OCI-LY1 (cell line): ENCODE results near the gene CAV3.

Experiments
- CTCF ChIP-seq: fragments of 200-600 bp; sonication (generic), shearing (Covaris generic); IDR thresholded peaks from 2 replicates; pipeline ENCODE4 v1.5.1; 2017; ENCODE audit warnings: mild to moderate bottlenecking, antibody characterized with exemption, low read length, moderate library complexity, mixed read lengths
- EZH2 ChIP-seq: fragments of 200-600 bp; sonication (generic), shearing (Covaris generic); IDR thresholded peaks from 2 replicates; pipeline ENCODE4 v1.8.0; 2017; ENCODE audit warnings: borderline replicate concordance, mixed run types, mild to moderate bottlenecking, antibody characterized with exemption, low read length, moderate library complexity, mixed read lengths

GRCh38 chr3:8746780-8747345 is 13.3 kb downstream of the CAV3 start:
- TF ChIP-seq EZH2 (no peak), CTCF (no peak)
